ENCODE data around the gene EXD3.
"Not testable (repeated sequence)": the region's sequence is repeated elsewhere in the genome, so short reads cannot be mapped to it uniquely, and the experiment has no call there.

Gene EXD3

DNA sequence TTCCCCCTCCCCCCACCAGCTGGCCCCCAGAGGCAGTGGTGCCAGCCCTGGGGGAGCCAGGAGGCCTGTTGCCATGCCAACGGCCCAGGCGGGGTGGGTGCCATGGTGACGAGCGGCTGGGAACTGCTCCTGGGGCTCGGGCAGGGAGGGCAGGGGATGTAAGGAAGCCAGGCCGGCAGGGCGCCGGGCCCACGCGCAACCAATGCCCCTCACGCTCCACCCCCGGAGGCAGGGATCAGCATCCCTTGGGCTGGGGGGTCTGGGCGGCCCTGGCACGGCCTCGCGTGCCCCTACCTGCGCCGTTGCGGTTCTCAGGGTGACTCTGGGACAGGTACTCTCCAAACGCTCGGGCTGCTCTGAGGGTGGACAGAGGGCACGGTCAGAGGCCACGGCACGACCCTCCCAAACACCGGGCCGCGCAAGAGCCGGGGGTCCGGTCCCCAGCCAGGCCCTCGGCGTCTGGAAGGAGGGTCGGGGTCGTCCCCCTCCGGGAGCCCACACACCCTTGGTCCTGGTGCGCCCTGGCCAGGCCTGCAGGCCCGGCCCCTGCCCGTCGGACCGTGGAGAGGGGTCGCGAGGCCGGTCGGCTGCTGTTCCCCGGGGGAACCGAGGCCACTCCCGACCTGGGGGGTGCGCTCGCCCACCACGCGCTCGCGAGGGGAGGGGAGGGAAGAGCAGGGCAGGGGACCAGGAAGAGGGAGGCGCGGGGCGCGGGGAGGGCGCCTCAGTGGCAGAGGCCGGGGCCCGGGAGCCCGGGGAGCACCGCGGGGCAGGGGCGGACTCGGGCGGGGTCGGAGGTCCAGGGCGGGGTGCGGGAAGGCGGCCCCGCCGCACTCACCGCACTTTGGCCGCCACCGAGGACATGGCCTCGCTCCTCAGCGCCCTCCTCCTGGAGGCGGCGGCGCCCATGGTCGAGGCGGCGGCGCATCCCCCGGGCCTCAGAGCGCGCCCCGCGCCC is 35.5 kb upstream of the EXD3 start:
- DNase-seq, result no peak

DNA sequence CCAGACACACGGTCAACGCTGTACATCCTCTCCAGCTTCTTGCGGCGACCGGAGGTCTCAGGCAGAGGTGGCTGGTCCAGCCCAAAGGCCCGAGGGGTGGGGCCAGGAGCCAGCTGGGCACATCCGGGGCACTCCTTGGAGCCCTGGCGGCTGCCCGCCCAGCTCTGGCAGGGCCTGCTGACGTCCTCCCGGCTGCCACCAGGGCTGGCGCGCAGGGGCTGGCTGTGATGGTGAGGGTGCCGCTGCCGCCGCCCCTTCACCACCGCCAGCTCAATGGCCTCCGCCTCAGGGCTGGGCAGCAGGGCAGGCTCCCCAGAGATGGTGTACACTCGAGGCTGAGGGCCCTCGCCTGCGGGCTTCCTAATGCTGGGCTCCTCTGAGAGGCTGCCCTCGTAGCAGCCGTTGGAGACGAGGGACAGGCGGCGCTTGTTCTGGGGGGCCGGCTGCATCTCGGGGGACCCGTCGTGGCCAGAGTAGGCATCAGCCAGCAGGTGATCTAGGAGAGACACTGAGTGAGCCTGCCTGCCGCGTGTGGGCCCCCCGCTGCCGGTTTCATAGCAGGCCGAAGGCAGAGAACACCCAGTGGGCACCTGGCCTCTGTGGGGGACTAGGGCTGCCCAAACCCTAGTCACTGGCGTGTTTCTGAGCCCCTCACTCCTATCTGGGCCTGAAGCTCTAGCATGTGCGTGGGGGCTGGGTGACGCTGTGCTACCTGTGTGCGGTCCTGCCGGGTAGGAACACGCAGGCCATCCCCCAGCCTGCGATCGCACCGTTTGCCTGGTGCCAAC is 34.6 kb upstream of the EXD3 start:
- DNase-seq, result no peak

DNA sequence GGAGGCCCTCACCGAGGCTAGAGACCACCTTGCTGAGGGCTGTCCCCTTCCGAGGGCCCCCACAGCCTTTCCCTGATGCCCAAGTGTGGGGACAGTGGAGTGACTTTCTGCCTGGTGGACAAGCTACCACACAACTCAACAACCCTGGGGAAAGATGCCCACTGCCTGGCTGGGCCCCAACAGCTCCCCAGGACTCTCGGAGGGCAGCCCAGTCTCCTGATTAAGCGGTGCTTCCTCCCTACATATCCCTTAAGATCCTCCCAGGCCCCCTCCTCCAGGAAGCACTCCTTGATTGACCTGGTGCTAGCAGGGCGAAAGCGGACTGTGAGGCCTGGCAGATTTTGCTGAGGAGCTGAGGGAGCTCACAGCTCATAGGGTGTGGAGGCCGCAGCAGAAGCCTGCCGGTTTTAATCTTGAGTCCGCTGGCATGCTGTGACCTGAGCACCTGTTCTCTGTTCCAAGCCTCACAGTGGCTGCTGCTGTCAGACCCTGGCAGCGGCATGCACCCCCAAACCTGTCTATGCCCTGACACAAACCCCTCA is 34.0 kb upstream of the EXD3 start:
- DNase-seq, result no peak

DNA sequence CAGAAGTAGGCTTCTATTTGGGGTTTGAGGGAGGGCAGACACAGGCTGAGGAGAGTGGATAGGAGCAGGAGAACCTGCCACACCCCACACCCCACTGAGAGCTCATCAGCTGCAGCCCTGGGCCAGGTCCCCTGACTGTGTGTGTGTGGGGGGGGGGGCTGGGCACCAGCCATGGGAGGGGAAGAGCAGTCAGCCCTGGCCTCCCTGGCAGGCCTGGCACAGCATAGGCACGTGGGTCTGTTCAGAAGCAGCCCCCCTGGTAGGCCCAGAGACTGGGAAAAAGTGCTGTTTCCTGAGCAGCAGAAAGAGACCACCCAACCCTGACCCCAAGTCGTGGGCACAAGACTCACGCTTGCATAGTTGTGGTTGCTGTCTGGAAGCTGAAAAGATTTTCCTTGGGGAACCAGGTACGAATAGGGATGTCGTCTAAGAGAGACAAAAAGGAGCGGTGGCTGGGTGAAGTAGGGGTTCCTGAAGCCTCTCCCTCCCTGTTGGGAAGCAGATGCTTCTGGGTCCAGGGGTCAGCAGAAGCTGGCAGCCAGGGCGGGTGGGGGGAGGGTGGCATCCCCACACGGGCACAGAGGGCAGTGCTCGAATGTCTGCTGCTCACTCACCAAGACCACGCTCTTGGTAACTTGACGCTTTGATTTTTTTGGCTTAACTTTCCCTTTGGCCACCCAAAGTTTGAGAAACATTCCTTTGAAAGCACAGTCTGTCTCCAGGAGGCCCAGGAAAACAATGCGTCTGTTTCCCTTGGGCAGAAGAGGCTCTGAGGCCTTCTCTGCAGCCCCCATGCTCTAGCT is 33.3 kb upstream of the EXD3 start:
- DNase-seq, result no peak

DNA sequence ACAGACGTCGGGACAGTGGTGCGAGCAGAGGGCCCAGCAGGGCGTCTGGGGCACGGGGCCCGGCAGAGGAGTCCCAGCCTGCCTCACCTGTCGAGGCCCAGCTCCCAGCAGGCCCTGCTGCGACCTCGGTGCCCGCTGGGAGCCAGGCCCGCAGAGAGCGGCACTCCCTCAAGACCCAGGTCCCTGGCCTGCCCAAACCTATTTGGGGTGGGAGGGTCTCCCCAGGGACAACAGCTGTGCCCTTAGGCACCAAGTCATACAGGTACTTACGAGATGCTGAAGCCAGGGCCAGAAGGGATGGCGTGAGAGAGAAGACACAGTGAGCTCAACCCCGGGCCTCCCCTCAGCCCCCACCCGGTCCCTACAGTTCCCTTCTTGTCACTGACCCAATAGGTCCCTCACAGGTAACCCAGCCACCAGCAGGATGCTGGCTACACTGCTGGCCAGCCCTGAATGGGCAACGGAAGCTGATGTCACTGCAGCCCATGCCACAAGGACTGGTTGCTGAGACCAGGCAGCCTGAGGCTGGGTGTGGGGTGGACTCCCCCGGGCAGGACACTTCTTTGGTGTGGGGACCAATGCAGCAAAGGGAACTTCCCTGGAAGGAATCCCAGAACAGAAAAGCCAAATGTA is 32.5 kb upstream of the EXD3 start:
- no peak for DNase-seq

DNA sequence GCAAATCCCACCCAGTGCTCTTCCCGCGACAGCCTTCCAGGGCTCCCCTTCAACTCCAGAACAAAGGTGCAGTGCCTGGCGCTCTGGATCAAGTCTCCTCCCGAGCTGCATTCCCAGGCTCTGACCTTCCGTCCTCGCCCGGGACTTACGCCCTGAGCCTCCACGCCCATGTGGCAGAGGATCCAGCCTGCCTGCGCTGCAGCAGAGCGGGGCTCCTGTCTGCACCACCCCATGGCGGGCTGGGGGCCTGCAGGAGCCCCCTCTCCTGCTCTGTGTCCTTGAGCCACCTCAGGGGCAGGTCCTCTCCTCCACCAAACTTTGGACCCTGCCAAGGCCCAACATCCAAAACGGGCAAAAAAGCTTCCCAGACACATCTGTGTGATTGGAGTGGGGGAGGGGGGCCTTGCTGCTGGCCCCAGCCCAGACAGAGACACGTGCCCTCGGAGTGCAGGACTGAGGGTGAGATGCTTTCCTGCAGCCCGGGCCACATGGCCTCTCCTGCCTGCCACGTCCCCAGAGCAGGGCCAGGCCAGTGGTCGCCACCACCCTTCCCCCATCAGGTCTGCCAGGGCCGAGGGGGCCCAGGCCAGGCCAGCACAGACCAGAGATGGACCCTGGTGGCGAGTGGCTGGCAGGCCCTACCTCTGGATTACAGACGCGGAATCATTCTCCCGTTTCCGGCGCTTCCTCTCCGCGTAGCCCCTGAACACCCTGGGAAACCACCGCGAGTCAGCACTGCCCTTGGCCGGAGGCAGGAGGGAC is 31.8 kb upstream of the EXD3 start:
- DNase-seq, result no peak

DNA sequence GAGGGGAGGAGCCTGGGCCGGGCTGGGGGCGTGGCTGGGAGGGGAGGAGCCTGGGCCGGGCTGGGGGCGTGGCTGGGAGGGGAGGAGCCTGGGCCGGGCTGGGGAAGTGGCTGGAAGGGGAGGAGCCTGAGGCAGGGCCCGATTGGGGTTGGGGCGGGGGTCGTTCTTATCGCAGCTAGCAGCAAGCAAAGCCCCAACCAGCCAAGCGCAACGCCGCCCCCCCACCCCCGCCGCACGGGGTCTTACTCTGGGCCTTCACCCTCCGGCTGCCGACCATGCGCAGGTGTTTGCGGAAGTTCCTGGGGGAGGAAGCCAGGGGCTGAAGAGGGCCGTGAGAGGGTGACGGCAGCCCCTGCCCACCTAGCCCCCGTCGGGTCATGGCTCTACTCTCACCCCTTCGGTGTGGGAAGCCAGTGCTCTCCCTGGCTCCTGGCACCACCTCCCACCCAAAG is 31.2 kb upstream of the EXD3 start:
- DNase-seq, result no peak

DNA sequence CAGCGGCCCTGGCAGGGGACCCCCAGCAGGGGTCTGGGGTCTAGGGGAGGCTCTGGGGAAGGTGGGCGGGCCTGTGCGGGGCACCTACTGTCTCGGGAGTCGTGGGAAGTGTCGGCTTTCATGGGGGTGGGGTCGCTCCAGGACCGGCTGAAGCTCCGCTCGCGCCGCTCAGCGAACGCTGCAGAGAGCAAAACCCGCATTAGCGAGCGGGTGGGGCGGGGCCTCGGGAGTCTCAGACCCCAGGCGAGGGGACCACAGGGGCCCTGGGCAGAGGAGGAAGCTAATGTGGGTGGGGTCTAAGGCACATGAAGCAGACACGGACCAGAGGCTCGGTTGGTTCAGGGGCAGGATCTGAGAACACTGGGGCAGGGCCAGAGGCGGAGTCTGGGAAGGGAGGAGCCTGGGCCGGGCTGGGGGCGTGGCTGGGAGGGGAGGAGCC is 30.7 kb upstream of the EXD3 start:
- DNase-seq, result no peak

DNA sequence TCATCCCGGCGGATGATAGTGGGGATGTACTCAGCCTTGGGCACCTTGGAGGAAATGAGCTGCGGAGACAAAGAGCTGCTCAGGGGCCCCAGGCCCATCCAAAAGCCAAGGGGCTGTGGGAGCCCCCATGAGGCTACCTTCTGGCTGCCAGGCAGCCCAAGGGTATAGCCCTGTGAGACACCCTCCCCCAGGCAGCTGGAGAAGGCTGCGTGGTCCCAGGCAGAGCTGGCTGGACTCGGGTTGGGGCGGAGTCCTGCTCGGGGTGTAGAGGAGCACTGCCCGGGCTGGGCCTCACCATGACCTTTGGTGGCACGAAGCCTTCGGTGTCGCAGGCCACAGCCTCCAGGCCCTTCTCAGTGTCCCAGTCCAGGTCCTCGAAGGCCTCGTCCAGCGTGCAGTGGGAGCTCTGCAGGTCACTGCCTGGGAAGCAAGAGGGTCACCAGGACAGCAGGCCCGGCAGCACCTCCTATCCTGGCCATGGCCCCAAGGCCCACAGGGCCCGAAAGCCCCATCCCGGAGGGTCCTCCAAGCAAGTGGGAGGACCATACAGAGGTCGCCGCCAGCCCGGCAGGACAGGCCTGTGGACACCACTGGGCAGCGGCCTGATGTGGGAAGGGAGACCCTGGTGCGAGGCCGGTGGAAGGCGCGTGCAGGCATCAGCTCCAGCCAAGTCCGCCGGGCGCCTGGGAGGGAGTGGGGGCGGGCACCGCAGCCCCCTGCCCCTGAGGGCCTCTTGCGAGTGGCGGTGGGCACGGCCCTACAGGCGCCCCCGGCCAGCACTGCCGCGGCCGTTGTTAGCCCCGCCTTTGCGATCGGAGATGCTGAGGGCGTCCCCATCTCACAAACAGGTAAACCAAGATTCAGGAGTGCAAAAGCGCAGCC is 30.0 kb upstream of the EXD3 start:
- no peak for DNase-seq

DNA sequence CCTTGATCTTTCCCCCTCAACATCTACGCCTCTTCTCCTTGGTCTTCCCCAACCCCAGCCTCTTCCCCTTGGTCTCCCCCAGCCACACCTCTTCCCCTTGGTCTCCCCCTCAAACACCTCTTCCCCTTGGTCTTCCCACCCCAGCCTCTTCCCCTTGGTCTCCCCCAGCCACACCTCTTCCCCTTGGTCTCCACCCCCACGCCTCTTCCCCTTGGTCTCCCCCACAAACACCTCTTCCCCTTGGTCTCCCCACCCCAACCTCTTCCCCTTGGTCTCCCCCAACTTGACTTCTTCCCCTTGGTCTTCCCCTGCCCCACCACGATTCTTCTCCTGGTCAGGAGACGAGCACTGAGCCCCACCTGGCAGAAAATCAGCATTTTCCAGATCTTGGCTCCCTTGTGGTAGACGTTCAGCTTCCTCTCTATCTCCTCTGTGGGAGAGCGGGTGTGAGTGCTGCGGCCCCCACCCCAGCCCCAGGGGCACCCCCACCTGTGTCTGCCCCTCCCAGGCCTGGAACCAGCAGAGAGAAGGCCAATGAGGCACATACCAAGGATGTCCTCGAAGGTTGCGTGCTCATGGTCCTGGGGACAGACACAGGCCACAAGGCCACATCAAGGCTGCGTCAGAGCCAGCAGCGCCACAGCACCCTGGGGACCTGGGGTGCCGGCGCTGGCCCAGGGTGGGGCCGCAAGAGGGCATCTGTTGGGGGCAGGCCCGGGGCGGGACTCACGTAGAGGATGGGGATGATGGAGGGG is 29.2 kb upstream of the EXD3 start:
- DNase-seq, result no peak

DNA sequence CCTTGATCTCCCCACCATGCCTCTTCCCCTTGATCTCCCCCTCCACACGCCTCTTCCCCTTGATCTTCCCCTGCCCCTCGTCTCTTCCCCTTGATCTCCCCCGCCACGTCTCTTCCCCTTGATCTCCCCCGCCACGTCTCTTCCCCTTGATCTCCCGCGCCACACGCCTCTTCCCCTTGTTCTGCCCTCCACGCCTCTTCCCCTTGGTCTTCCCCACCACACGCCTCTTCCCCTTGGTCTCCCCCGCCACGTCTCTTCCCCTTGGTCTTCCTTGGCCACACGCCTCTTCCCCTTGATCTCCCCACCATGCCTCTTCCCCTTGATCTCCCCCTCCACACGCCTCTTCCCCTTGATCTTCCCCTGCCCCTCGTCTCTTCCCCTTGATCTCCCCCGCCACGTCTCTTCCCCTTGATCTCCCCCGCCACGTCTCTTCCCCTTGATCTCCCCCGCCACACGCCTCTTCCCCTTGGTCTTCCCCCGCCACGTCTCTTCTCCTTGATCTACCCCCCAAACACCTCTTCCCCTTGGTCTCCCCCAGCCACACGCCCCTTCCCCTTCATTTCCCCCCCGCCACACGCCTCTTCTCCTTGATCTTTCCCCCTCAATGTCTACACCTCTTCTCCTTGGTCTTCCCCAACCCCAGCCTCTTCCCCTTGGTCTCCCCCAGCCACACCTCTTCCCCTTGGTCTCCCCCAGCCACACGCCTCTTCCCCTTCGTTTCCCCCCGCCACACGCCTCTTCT is 28.5 kb upstream of the EXD3 start:
- not testable (repeated sequence) for DNase-seq

DNA sequence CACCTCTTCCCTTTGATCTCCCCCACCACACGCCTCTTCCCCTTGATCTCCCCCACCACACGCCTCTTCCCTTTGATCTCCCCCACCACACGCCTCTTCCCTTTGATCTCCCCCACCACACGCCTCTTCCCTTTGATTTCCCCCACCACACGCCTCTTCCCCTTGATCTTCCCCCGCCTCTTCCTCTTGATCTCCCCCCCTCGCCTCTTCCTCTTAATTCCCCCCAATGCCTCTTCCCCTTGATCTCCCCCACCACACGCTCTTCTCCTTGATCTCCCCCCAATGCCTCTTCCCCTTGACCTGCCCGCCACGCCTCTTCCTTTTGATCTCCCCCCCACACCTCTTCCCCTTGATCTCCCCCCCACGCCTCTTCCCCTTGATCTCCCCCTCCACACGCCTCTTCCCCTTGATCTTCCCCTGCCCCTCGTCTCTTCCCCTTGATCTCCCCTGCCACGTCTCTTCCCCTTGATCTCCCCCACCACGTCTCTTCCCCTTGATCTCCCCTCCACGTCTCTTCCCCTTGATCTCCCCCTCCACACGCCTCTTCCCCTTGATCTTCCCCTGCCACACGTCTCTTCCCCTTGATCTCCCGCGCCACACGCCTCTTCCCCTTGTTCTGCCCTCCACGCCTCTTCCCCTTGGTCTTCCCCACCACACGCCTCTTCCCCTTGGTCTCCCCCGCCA is 27.7 kb upstream of the EXD3 start:
- DNase-seq, result not testable (repeated sequence)

DNA sequence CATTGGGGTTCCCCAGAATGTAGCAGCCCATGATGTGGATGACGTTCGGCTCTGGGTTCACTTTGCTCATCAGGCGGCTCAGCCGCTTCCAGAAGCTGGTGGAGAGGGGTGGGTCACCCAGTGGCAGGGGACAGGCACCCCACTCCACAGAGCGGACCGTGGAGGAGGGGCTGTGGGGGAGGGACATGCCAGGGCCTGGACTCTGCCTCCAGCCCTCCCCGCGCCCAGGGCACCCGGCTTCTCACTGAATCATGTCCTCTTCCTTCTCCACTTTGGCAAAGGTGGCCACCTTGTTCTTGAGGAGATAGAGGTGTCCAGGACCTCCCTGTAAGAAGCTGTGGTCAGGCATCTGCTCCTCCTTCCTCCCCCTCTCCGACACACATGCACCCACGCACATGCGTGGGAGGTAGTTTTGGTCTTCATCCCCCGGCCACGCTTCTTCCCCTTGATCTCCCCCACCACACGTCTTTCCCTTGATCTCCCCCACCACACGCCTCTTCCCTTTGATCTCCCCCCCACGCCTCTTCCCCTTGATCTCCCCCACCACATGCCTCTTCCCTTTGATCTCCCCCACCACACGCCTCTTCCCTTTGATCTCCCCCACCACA is 27.1 kb upstream of the EXD3 start:
- DNase-seq, result no peak

DNA sequence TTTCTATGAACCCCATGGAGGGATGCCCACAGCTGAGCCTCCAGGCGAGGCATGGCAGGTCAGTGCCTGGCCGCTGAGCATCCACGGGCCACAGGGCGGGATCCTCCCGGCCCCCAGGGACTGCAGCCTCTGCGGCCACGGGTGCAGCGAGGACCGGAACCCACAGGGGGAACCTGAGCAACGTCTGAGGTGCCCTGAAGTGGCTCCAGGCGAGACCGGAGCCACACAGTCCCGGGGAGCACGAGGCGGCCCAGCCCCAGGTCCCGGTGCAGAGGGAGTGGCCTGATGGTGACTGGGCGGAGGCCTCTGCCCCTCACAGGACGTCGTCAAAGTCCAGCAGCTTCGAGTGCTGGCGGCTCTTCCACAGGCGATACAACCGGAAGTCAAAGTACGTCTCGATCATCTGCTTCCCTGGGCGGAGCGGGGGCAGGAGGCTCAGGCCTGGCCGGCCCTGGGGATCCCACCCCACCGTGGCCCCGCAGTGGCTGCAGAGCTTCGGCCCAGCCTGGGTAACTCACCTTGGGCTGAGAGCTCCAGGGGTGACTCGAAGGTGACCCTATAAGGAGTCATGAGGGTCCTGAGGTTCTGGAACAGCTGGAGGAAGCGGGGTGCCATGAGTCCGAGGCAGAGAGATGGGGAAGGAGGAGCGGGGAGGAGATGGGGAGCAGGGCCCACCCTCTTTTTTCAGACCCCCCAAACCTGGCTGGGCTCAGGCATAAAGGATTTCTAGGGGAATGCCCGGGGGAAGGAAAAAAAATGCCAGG is 26.3 kb upstream of the EXD3 start:
- DNase-seq, result no peak

DNA sequence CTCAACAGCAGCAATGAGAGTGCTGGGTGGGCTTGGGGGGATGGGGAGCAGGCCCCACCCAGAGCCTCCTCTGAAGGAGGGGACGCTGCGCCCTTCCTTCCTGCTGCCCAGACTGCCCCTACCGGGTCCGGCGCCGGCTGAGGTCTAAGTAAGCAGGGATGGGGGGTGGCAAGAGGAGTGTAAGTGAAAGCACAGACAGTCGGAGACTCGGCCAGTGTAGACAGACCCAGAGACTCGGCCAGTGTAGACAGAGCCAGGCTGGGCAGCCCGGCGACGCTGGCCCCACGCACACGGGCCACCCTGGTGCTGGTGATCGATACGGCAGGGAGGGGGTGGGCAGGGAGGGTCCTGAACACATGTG is 25.6 kb upstream of the EXD3 start:
- DNase-seq, result no peak

DNA sequence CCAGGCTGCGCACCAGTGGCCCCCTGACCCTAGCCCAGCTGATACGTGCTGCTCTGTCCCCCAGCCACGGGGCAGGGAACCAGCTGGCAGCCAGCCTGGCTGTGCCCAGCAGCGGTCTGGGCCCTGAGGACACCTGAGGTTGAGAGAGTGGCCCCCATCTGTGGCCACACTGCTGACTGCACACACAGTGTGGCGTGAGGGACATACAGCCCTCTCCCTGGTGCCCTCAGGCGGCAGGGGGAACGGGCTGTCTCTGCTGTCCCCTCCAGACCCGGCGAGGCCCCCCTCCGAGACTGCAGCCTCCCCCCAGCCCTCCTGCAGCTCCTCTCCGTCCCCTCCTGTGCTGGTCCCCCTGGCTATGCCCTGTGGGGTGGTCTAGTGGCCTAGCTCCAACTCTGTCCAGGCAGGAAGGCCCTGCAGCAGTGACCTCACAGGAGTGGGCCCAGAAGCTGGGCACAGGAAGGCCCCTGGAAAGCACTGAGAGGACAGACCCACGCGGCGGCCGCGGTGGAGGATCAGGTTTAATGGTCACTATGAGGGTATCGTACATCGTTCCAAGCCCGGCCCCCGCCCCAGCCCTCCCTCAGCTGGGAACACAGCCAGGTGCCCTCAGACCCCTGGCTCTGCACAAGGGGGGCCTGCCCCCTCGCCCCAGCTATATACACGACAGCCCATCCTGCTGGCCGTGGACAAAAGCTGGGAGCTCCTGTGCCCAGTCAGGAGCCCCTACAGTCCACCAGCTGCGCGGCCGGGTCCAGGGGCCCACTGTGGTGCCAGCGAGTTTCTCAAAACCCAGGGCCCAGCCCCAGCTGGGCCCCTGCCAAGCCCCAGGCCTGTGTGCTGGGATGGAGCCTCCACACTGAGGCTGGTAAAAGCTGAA is 25.0 kb upstream of the EXD3 start:
- DNase-seq, result no peak
